Lower leg skin (tissue), 3 donors: Measurements from ENCODE around the gene CAMK2B.

ENCODE experiments used
- POLR2A ChIP-seq, 2 donors: fragments of 450-650 bp; IDR thresholded peaks; one replicate each; pipeline ENCODE4 v1.6.1; 2016 to 2017; ENCODE audit warnings: antibody characterized with exemption in 2 of 2, mild to moderate bottlenecking in 1 of 2, moderate library complexity in 1 of 2
- TF ChIP-seq, protein P1 (sequence below), 3 donors: fragments of 450-650 bp; IDR thresholded peaks; one replicate each; pipeline ENCODE4 v1.5.1; 2016; ENCODE audit warnings: antibody characterized with exemption in 3 of 3, mild to moderate bottlenecking in 3 of 3, moderate library complexity in 2 of 3

DNA sequence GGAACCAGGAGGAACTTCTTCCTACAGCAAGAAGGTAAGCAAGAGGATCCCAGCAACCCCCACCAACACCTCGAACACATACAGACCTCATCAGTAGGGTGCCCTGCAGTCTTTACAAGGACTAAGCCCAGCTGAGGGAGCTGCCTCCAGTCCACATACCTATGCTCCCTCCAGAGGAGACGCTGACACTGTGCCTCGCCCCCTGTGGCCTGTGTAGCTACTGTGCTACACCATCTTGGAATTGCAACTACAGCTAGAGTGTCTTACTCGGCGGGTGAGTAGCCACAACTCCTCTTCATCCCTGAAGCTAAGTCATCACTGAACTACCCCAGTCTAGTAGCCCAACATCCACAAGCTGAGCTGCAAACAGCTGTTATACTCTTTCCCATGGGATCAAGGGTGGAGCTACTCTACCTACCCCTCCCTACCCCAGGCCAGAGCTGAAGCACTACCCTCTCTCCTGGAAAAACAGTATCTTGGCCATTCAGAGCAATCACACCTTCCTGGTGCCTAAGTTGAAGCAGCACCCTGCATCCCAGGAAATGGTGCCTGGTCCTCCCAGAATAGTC, 42.2 kb upstream of the CAMK2B start:
- TF ChIP-seq POLR2A (IDR thresholded peaks at IDR 0.05), result no peak
- TF ChIP-seq, protein P1, sequence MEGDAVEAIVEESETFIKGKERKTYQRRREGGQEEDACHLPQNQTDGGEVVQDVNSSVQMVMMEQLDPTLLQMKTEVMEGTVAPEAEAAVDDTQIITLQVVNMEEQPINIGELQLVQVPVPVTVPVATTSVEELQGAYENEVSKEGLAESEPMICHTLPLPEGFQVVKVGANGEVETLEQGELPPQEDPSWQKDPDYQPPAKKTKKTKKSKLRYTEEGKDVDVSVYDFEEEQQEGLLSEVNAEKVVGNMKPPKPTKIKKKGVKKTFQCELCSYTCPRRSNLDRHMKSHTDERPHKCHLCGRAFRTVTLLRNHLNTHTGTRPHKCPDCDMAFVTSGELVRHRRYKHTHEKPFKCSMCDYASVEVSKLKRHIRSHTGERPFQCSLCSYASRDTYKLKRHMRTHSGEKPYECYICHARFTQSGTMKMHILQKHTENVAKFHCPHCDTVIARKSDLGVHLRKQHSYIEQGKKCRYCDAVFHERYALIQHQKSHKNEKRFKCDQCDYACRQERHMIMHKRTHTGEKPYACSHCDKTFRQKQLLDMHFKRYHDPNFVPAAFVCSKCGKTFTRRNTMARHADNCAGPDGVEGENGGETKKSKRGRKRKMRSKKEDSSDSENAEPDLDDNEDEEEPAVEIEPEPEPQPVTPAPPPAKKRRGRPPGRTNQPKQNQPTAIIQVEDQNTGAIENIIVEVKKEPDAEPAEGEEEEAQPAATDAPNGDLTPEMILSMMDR (IDR thresholded peaks at IDR 0.05), result no peak
